COLO668 (cell line): Measurements from ENCODE around the gene NUFIP1.
"Not testable (repeated sequence)": the region's sequence is repeated elsewhere in the genome, so short reads cannot be mapped to it uniquely, and the experiment has no call there.

Experiments used
- DNase-seq: peaks from one replicate; lab custom pipeline; 2025; ENCODE audit not compliant: unreplicated experiment; lab: John Stamatoyannopoulos, UW

NUFIP1 gene

DNA sequence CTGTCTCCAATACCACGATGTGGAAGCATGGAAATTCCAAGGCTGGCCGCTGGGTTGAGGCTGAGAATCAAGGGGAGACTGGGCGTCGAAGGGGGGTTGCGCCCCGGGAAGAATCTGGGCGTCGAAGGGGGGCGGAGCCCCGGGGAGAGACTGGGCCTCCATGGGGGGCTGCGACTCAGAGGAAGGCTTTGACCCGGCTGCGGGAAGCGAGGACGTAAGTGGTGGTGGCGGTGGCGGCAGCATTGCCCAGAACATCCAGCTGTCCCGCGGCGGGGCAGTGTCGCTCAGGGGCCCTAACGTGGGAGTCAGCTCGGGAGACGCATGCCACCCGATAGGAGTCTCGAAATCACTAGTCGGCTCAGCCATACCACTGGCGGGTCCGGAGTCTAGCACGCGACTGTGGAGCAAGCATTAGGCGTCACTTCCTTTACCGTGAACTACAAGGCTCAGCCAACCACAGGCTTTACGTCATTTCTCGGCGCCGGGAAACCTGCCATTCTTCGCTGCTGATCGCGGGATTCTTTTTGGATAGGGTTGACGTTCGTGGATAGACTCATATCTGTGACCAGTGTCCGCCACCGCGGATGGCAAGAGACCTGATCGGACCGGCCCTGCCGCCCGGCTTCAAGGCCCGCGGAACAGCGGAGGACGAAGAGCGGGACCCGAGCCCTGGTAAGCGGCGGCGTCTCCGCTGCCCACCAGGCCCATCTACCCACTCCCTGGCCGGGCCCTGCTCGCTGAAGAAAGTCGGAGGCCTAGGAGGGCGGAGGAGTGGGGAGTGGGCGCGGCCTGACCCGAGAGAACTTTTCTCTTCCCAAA is at the start of gene NUFIP1, which contains the start of gene GPALPP1:
TSS of gene NUFIP1 (minus strand) at position 401 of the 819 bp plus-strand sequence. CDS start at position 366, 35 bp downstream.
TSS of gene GPALPP1 (plus strand) at position 468 of the 819 bp plus-strand sequence. CDS start at position 585, 117 bp downstream.
- peak; percentile 98 for DNase-seq

GRCh38 chr13:45036206-45036605 is 46.9 kb upstream of the NUFIP1 start:
- no peak for DNase-seq

GRCh38 chr13:45034342-45034741 is 45.1 kb upstream of the NUFIP1 start:
- no peak for DNase-seq

DNA sequence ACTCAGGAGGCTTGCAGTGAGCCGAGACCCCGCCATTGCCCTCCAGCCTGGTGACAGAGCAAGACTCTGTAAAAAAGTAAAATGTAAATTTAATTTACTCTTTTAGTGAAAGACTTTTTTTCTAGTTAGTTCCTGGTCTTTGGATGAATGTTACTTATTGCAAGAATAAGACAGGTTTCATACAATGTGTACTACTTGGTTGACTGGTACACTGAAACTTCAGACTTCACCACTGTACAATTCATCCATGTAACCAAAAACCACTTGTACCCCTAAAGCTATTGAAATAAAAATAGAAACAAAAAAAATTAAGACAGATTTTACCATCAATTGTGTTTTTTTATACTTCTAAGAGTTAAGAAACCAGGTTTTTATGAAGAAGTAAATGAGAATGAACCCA is 35.6 kb upstream of the NUFIP1 start:
- no peak for DNase-seq

DNA sequence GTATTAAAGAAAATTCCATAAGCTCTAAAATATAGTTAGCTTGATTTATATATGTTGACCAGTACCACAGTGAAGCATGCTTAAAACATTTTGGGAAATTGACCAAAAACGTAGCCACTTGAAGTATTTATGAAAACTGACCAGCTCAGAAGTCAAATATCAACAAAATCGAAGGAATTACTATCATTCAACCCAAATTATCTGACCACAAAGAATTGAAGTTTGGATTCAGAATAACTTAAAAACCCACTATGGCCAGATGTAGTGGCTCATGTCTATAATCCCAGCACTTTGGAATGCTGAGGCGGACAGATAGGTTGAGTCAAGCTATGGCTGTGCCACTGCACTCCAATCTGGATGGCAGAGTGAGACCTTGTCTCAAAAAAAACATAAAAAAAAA is 32.0 kb upstream of the NUFIP1 start:
- no peak for DNase-seq

- DNase-seq, result not testable (repeated sequence)
Measured at GRCh38 chr13:45019981-45020380, 30.7 kb upstream of the NUFIP1 start.

DNA sequence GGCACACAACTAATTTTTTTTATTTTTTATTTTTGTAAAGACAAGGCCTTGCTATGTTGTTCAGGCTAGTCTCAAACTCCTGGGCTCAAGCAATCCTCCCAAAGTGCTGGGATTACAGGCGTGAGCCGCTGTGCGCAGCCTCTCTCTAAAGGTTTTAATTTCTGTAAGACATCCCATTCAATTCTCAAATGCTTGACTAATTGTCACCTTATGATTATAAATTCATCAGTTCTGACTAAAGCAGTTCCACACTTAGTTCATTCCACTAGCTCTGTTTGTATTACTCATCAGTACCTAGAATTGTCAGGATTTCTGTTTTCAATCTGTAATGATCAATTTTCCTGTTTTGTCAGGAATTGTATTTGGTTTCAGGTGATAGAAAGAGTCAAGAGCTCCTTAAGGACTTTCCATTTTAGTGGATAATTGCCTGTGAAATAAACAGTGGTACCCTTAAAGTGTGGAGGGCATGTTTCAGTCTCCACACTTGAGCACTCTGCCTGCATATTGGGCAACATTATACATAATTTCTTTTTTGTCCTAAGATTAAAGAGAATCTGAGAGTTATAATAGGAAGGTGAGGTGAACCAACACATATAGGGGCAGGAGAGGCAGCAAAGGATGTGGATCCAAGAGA is 27.6 kb upstream of the NUFIP1 start:
- no peak for DNase-seq

GRCh38 chr13:45015300-45015699 is 26.0 kb upstream of the NUFIP1 start:
- DNase-seq, result no peak

- no peak for DNase-seq
Measured at GRCh38 chr13:45011198-45011597, 21.9 kb upstream of the NUFIP1 start.

- no peak for DNase-seq
Measured at GRCh38 chr13:45007823-45008222, 18.6 kb upstream of the NUFIP1 start.

DNA sequence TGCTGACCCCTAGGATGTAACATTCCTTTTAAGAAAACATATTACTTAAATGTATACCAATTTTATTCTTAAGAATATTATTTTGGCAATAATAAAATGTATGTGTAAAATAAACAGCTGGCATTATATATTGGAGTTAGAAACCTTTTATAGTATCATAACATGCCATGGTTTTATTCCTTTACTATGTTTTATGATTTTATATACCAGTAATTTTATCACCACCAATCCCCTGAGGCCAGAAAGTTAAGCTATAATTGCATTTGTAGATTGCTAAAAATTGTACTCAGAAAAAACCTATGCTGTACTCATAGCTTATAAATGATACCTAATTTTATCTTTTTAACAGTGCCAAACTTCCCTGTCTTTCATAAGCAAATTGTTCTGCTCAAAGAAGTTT is 18.0 kb upstream of the NUFIP1 start:
- no peak for DNase-seq

- no peak for DNase-seq
Measured at GRCh38 chr13:45004096-45004495, 14.8 kb upstream of the NUFIP1 start.

GRCh38 chr13:45003417-45003816 is 14.1 kb upstream of the NUFIP1 start:
- DNase-seq, result no peak

- no peak for DNase-seq
Measured at GRCh38 chr13:44989941-44990340, 670 bp upstream of the NUFIP1 start.

GRCh38 chr13:44978328-44978727 is 10.9 kb downstream of the NUFIP1 start:
- DNase-seq, result no peak

- DNase-seq, result no peak
Measured at GRCh38 chr13:44976949-44977583, 12.2 kb downstream of the NUFIP1 start.

GRCh38 chr13:44976196-44976595 is 13.1 kb downstream of the NUFIP1 start:
- DNase-seq, result no peak

- no peak for DNase-seq
Measured at GRCh38 chr13:44974056-44974793, 15.0 kb downstream of the NUFIP1 start.

DNA sequence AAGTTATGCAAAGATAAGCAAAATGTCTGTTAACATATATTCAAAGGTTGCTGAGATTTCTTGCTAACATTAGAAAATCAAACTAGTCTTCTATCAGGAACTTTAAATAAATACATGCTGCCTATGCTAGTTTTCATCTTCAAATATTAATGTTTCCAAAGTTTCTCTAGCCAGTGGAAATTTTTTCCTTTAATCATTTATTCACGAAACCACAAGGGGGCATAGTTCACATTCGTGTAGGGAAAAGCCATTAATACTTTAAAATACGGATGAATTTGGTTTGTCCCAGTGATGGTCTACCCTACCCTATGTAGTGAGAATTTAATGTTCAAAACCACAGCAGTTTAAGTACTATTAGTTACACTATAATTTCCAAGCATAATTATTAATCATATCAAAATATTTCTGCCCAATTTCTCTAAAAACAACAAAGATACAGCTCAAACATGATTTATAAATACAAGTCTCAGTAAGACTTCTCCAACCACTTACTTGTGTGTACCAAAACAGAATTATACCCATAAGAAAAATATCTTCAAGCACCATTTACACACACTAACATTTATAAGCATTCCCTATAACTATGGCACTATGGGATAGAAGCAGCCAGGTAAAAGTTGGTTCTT is 16.2 kb downstream of the NUFIP1 start:
- DNase-seq, result no peak

GRCh38 chr13:44971656-44972595 is 17.3 kb downstream of the NUFIP1 start:
- no peak for DNase-seq
